ENCODE data around the gene PLP2.
A peak's percentile ranks its signal among the peaks of the same experiment; 100 is the strongest.

PLP2 gene

GRCh38 chrX:49153467-49153866 is 18.2 kb upstream of the PLP2 start:
- H3K27ac Mint-ChIP-seq = no peak overlapping the region
- H3K4me1 Mint-ChIP-seq (ENCODE audit: low read depth) = peaks cover 27% of the 10 kb centered on the region
- no peaks in the 10 kb centered on the region for H3K27me3 Mint-ChIP-seq
- no peaks in the 10 kb centered on the region for H3K9me3 Mint-ChIP-seq
- intact Hi-C loops (cut with micrococcal nuclease) = no loop called here
- no peak overlapping the region for H3K4me3 Mint-ChIP-seq
- no peaks in the 10 kb centered on the region for H3K36me3 Mint-ChIP-seq (ENCODE audit: low read depth)

GRCh38 chrX:49155243-49155899 is 16.3 kb upstream of the PLP2 start:
- intact Hi-C loops (cut with micrococcal nuclease) = no loop called here
- Mint-ChIP-seq H3K36me3 (ENCODE audit: low read depth) (no peaks in the 10 kb centered on the region), H3K4me1 (ENCODE audit: low read depth) (peaks cover 21% of the 10 kb centered on the region), H3K27ac (peak overlapping the region; percentile 96), H3K27me3 (no peaks in the 10 kb centered on the region), H3K9me3 (no peaks in the 10 kb centered on the region), H3K4me3 (peak overlapping the region; percentile 83)

DNA sequence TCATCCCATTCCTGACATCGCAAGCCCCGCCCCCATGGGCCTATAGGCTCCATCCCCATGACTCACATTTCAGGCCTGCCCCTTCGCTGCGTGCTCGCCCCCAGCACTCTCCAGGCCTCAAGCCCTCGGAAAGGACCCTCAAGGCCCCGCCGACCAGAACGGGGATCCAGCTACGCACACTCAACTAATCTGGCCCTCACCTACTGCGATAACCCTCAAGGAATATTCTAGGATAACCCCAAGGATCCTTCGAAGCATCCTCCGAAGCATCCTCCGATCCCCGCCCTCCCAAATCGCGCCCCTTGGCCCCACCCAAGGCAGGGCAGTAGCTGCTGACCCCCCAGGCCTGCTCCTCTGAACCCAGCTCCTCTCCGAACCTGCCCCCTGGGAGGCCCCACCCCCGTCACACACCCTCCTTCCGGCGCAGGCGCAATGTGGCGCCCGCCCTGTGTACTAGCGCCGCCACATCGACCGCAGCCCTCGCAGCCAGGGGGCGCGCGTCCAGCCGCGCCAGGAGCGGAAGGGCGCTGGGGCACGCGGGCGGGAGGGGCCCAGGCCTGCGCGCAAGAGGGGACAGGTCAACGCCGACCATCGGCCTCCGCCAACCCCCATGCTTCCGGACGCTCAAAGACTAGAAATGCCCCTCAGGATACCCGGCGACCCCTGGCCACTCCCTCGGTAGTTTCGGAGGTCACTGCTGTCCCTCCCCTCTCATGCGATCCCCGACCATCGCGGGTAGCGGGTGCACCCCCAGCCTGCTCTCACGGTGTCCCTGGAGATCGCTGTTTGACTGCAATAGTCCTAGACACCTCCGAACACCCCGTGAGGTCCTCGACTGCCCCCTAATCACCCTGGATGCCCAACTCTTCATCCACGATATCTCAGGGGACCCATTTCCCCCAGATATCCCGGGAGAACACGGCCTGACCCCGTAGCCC is 15.5 kb upstream of the PLP2 start:
- peaks cover 21% of the 10 kb centered on the region for H3K4me1 Mint-ChIP-seq (ENCODE audit: low read depth)
- no peaks in the 10 kb centered on the region for H3K27me3 Mint-ChIP-seq
- intact Hi-C loops (cut with micrococcal nuclease) = no loop called here
- no peaks in the 10 kb centered on the region for H3K36me3 Mint-ChIP-seq (ENCODE audit: low read depth)
- peak overlapping the region; percentile 83 for H3K4me3 Mint-ChIP-seq
- no peaks in the 10 kb centered on the region for H3K9me3 Mint-ChIP-seq
- H3K27ac Mint-ChIP-seq = peak overlapping the region; percentile 96

DNA sequence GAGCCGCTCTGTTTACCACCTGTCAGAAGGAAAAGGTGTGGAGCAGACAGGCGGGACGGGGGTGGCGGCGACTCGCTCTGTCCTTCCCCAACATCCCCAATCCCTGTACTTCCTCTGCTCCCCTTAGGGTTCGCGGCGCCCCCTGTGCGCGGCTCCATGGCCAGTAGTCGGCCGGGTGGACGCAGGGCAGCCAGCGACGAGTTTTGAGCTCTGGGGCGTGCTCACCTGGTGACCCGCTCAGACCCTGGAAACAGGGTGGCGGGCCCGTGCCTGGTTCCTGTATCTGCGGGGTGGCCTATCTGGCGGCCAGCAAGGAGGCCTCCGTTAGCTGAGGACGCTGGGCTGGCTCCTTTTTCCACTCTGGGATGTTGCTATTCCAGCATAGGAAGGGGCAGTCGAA is 14.5 kb upstream of the PLP2 start:
- Mint-ChIP-seq H3K27ac (no peak overlapping the region), H3K4me3 (peak overlapping the region; percentile 13), H3K36me3 (ENCODE audit: low read depth) (no peaks in the 10 kb centered on the region), H3K27me3 (no peaks in the 10 kb centered on the region), H3K4me1 (ENCODE audit: low read depth) (peaks cover 21% of the 10 kb centered on the region), H3K9me3 (no peaks in the 10 kb centered on the region)
- intact Hi-C loops (cut with micrococcal nuclease) = no loop called here

GRCh38 chrX:49160908-49161307 is 10.8 kb upstream of the PLP2 start:
- intact Hi-C loops (cut with micrococcal nuclease) = no loop called here
- no peaks in the 10 kb centered on the region for H3K27me3 Mint-ChIP-seq
- no peak overlapping the region for H3K27ac Mint-ChIP-seq
- H3K4me3 Mint-ChIP-seq = no peak overlapping the region
- H3K36me3 Mint-ChIP-seq (ENCODE audit: low read depth) = no peaks in the 10 kb centered on the region
- no peaks in the 10 kb centered on the region for H3K9me3 Mint-ChIP-seq
- peaks cover 36% of the 10 kb centered on the region for H3K4me1 Mint-ChIP-seq (ENCODE audit: low read depth)

- Mint-ChIP-seq H3K4me3 (no peak overlapping the region), H3K36me3 (ENCODE audit: low read depth) (no peaks in the 10 kb centered on the region), H3K27ac (no peak overlapping the region), H3K4me1 (ENCODE audit: low read depth) (peaks cover 32% of the 10 kb centered on the region), H3K27me3 (no peaks in the 10 kb centered on the region), H3K9me3 (no peaks in the 10 kb centered on the region)
- intact Hi-C loops (cut with micrococcal nuclease) = no loop called here
These were observed 10.1 kb upstream of the PLP2 start for GRCh38 chrX:49161632-49162031.

GRCh38 chrX:49162620-49163019 is 9.1 kb upstream of the PLP2 start, which contains the start of gene MAGIX:
TSS of gene MAGIX (plus strand) at chrX:49162758. CDS start at chrX:49162890, 132 bp downstream.
- Mint-ChIP-seq H3K9me3 (no peaks in the 10 kb centered on the region), H3K4me1 (ENCODE audit: low read depth) (peaks cover 40% of the 10 kb centered on the region), H3K4me3 (peak within 1 kb of the TSS; percentile 78), H3K27me3 (no peaks in the 10 kb centered on the region), H3K27ac (peak within 1 kb of the TSS; percentile 96), H3K36me3 (ENCODE audit: low read depth) (peaks cover 6% of the 10 kb centered on the region)
- intact Hi-C loops (cut with micrococcal nuclease) = no loop called here

GRCh38 chrX:49163555-49164419 is 7.9 kb upstream of the PLP2 start:
- Mint-ChIP-seq H3K36me3 (ENCODE audit: low read depth) (peaks cover 6% of the 10 kb centered on the region), H3K27me3 (no peaks in the 10 kb centered on the region), H3K4me1 (ENCODE audit: low read depth) (peaks cover 41% of the 10 kb centered on the region), H3K27ac (peak overlapping the region; percentile 96), H3K4me3 (peak overlapping the region; percentile 78), H3K9me3 (no peaks in the 10 kb centered on the region)
- intact Hi-C loops (cut with micrococcal nuclease) = no loop called here

DNA sequence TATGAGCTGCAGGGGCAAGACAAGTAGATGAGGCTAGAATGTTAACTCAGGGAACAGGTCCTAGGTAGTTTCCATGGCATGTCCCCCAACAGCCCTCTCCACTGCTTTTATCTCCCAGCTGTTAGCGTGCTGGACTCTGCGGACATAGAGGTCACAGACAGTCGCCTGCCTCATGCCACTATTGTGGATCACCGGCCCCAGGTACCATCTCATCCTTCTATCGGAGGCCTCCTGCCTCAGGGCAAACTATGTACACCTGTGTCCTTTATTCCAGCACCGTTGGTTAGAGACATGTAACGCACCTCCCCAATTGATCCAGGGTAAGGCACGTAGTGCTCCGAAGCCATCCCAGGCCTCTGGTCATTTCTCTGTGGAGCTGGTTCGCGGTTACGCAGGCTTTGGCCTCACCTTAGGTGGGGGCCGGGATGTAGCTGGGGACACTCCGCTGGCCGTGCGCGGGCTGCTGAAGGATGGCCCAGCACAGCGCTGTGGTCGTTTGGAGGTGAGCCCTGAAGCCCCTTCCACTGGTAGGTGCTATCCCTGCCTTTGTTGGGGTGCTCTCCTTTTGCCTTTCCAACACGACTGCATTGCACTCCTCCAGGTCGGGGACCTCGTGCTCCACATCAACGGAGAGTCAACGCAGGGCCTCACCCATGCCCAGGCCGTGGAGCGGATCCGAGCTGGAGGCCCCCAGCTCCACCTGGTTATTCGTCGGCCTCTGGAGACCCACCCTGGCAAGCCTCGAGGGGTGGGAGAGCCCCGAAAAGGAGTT is 6.9 kb upstream of the PLP2 start:
- Mint-ChIP-seq H3K27ac (peak overlapping the region; percentile 99), H3K4me1 (ENCODE audit: low read depth) (peaks cover 49% of the 10 kb centered on the region), H3K9me3 (no peaks in the 10 kb centered on the region), H3K4me3 (peak overlapping the region; percentile 83), H3K36me3 (ENCODE audit: low read depth) (peaks cover 6% of the 10 kb centered on the region), H3K27me3 (no peaks in the 10 kb centered on the region)
- intact Hi-C loops (cut with micrococcal nuclease) = loop anchor here (5.0 kb wide), 1 partner anchor 42 kb away; the partner anchor contains the start of gene GPKOW

DNA sequence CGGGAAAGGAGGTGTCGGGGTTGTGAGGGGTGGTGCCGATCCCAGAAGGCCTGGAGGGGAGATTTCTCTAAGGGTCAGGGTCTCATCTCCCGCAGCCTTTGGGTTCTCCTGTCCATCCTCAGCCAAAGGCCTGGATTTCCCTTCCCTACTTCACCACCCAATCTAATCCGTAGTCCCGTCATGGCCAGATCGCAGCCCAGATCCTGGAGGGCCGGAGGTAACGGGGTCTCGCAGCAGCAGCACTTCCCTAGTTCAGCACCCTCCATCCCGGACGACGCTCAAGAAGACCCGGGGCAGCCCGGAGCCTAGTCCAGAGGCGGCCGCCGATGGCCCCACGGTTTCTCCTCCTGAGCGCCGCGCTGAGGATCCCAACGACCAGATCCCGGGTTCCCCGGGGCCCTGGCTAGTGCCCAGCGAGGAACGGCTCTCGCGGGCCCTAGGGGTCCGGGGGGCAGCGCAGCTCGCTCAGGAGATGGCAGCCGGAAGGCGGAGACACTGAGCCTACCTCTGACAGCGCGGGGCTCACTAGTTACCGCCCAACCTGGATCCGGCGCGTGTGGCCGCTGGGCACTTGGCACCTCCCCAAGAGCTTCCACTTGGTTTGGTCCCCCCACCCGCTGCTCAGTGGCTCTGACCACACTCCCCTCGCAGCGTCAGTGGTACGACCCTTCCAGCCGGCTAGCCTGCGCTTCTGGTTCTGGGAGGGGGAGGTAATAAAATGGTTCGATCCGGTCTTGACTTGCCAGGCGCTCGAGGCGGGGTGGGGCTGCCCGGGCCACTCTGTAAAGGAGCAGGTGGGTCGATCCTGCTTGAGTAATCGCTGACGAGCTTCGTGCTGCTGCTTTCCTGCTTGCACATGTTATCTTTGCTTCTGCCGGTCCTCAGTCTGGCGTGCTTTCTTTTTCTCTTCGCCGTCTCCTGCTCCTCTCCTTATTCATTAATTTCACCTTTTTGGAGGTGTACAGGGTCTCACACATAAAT is 5.5 kb upstream of the PLP2 start:
- intact Hi-C loops (cut with micrococcal nuclease) = loop anchor here (5.0 kb wide), 1 partner anchor 44 kb away; the partner anchor contains the start of gene GPKOW
- H3K27ac Mint-ChIP-seq = peak overlapping the region; percentile 99
- no peaks in the 10 kb centered on the region for H3K27me3 Mint-ChIP-seq
- H3K36me3 Mint-ChIP-seq (ENCODE audit: low read depth) = peaks cover 6% of the 10 kb centered on the region
- no peaks in the 10 kb centered on the region for H3K9me3 Mint-ChIP-seq
- peaks cover 55% of the 10 kb centered on the region for H3K4me1 Mint-ChIP-seq (ENCODE audit: low read depth)
- peak overlapping the region; percentile 83 for H3K4me3 Mint-ChIP-seq

- Mint-ChIP-seq H3K9me3 (no peaks in the 10 kb centered on the region), H3K27me3 (no peaks in the 10 kb centered on the region), H3K36me3 (ENCODE audit: low read depth) (peaks cover 10% of the 10 kb centered on the region), H3K4me1 (ENCODE audit: low read depth) (peaks cover 55% of the 10 kb centered on the region), H3K27ac (peak overlapping the region; percentile 99), H3K4me3 (peak overlapping the region; percentile 83)
- intact Hi-C loops (cut with micrococcal nuclease) = loop anchor here (5.0 kb wide), 1 partner anchor 45 kb away; the partner anchor contains the start of gene GPKOW
These were observed 4.6 kb upstream of the PLP2 start for GRCh38 chrX:49166914-49167739.
